ENCODE measurements around the gene TMEM187.

TMEM187 gene, protein sequence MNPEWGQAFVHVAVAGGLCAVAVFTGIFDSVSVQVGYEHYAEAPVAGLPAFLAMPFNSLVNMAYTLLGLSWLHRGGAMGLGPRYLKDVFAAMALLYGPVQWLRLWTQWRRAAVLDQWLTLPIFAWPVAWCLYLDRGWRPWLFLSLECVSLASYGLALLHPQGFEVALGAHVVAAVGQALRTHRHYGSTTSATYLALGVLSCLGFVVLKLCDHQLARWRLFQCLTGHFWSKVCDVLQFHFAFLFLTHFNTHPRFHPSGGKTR

DNA sequence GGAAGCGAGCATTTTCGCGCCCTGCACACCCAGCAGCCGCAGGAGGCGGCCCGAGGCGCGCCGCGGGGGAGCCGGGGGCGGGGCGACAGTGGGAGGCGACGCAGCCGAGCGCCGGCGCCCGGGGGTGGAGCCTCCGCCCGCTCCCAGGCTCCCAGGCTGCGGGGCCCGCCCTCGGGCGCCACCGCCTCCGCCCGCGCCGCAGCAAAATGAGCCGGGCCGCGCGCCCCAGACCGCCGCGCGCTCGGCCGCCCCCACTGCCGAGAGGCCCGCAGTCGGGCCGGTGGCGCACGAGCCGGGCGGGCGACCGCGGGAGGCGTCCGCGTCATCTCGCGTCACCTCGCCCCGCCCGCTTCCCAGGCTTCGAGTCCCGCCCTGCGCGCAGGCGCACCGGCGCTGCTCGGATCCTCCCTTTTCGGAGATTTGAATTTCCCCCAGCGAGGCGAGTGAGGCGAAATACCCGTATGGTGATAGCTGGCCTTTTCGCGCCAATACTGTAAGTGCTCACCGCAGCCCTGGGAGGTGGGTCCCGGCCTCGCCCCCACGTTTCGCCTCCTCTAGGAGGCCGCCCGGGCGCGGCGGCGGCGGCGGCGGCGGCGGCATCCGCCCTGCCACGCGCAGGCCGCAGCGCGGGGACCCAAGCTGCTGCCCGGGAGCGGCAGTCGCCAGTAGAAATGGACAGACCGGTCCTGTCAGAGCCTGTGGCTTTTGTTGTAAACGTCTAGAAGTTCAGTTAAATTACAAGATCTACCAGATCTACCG is at the start of gene TMEM187:
Gene TMEM187 (plus strand): TSS at position 387 of the 759 bp plus-strand sequence. CDS start 9,309 bp downstream, outside the sequence.
- DNase-seq: peak; percentile 76

DNA sequence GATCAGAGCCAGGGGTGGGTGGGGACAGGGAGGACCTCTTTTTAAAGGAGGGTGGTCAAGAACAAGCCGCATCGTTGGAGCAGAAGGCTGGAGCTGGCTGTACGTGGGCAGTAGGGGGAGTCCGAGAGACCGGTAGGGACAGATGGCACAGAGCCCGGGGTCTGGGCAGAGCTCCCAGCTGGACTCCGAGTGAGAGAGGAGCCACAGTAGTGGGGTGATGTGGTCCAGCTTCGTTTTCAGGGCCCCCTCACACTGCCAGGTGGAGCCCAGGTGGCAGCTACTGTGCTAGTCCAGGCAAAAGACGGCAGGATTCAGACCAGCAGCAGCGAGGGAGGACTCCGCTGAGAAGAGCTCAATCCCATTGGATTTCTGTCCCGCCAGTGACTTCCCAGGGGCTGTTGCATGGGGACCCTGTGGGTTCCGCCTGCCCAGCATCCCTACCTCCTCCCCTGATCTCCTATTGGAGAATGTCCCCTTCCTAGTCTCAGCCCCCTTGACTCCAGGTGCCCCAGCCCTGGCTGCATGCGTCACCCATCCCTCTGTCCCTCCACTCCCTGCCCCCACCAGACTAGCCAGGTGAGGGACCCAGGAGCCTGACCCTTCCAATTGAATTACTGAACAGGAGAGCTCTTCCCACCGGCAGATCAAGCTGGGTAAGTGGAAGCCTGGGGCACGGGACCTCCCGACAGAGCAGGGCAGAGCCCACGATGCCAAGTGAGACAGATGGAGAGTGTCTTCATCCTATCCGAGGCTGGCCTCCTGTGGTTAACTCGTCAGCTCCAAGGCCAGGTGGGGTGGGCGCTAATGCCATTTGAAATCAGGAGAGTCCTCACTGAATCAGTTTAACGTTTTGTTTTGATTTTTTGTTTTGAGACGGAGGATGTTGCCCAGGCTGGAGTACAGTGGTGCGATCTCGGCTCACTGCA is 49.4 kb upstream of the TMEM187 start:
- DNase-seq: no peak

DNA sequence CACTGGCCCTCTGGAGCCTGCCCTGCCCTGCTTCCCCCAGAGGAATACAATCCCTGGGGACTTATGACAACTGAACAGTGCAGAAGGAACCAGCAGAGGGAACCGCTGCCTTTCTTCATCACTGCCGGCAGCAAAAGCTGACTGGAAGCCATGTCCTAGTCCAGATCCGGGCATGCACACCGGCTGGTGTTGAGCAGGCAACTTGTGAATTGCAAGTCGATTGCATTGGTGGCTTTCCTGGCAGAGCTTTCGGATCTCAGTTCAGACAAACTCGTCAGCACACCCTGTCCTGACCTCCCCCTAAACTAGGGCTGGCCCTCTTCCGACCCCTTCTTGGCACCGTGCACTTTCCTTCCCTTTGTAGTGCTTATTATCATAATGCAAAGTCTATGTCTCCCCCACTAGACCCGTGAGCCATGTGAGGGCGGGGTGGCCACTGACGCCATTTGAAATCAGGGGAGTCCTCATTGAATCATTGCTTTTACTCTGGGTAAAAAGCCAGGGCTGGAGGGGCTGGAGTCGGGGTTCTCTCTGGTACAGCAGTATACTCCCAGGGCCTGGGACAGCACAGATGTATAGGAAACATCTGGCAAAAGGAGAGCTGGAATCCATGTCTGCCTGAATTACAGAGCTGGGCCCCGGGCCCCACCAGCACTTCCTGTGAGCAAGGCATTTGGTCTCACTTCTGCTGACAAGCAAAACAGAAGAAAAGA is 48.2 kb upstream of the TMEM187 start:
- no peak for DNase-seq

DNA sequence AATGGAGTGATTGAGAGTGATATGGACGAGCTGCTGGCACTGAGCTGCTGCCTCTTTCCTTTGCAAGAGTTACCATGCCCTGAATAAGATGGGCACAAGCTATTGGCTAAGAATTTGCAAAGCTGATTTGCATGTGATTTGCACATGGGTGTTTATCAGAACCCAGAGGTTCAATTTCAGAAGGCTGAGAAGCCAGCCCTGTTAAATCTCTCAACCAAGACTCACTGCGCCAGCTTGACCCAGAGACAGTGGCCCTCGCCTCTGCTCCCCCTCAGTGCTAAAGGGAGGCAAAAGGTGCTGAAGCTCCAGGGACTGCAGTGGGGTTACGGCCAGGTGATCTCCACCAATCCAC is 47.2 kb upstream of the TMEM187 start:
- no peak for DNase-seq

DNA sequence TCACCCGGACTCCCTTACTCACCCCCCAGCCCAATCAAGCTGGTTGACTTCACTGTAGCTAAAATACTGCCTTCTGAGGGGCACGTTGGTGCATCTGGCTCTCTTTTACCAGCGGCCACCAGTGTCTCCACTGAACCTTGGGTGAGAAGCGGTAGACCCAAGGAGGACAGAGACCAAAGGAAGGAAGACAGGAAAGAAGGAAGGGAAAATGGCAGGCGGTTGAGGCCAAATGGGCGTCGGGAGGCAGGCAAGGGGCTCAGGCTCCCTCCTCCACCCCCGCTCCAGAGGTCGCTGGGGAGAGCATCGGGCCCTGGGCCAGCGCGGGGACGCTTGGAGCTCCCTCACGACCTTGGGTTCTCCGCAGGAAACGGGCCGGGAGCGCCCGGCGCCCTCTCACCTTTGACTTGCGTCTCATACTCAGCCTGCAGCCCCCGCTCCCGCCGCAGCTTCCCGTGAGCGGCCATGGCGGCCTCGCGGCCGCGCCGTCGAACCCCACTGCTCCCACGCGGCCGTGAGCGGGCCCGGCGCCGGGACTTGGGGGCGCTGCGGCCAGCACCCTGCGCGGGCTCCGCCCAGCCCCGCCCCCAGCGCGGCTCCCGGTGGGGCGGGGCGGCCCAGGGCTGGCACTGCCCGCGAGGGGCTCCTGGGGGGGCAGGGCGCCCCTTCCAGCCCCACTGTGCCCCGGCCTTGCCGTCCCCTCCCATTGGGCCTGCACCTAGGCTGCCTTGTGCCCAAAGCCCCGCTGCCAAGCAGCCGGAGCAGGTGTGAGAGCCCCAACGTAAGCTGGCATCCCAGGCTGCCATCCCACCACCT is 46.6 kb upstream of the TMEM187 start, which contains the start of gene ARHGAP4:
Gene ARHGAP4 (minus strand): TSS at position 526 of the 813 bp plus-strand sequence. CDS start 62 bp downstream, at position 464.
- no peak for DNase-seq

DNA sequence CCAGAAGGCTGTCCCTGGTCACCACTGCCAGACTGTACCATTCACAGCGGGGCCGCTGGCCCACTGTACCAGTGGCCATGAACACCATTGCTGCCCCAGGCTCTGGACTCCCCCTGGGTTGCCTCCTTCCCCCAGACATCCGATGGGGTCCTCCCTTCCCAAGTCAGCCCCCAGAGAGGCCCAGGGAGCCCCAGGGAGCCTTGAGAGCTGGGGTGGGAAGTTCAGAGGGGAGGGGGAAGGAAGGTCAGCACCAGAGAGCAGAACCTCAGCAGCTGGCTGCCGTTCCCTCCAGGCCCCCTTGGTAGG is 46.0 kb upstream of the TMEM187 start:
- no peak for DNase-seq

DNA sequence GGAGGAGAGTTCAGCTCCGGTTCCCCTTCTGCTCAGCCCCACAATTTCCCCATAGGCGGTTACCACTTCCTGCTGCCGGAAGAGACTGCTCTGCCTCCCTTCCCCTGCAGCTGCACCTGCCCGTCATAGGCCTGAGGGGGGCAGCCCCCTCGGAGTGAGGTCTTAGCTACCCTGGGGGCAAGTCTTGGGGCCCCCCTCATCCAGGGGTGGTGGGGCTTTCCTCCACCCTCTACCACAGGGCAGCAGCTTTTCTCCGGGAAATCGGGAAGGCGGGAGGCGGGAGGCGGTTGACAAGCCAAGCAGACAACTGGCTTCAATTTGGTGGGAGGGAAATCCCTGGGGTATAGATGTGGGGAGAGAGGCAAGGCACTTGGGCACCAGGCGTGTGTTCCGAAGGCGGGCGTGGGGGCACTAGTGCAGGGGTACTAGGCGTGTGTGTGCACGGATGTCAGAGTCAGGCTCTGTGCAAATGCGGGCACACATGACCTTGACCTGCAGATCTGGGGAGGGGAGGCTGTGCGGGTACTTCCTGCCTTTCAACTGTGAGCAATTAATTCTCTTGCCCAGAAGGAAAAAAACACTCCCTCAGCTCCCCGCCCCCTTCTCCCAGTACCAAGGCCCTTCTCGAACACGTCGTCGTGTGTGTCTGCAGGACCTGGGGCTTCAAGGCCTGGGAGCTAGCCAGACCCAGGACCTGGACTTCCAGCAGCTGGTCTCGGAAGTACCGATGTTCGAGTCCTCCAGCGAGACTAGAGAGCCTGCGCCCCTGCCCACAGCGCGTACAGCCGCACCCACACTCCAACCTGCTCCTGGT is 45.5 kb upstream of the TMEM187 start:
- peak; percentile 71 for DNase-seq

DNA sequence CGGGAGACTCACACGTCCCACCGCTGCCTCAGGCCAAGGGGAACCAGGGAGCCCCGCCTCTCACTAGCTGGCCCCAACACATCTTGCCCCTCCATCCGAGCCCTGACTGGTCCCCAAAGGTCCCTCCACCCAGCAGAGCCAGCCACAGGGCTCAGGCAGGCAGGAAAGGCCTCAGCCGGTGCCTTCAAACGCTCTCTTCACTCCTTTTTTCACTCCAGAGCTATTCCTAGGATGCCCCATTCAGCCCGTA is 45.0 kb upstream of the TMEM187 start:
- DNase-seq: no peak

DNA sequence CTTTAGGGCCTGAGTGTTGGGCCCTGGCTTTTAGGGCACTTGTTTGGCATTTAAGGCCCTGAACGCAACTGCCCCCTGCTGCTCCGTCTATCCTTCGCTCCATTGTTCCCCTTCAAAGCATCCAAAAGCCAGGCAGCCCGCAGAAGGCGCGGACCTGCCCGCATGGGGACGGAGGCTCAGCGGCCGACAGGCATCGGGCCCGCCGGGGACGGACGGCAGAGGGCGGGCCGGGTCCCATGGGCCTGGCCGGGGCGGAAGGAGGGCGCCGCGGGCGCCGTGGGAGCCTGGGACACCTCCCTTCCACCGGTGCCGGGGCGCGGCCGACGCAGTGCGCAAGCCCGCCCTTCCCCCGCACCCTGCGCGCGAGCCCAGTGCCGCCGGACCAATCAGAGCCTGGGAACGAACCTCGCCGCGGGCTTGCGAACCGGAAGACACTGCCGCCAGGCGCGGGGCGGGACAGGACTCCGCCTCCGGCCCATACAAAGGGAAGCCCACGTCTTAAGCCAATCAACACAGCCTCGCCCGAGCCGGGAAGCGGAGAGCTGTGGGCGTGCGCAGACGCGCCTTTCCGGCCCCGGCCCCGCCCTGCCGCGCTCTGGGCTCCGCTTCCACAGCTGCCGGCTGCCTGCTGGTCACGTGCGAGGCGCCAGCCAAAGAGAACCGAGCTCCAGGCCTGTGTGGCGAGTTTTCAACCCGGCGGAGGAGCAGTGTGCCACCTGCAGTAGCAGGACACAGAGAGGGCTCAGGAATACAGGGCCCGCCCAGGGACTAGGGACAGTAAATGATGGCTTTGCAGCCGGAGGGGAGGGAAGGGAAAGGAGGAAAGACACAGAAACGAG is 44.4 kb upstream of the TMEM187 start:
- DNase-seq: peak; percentile 91

DNA sequence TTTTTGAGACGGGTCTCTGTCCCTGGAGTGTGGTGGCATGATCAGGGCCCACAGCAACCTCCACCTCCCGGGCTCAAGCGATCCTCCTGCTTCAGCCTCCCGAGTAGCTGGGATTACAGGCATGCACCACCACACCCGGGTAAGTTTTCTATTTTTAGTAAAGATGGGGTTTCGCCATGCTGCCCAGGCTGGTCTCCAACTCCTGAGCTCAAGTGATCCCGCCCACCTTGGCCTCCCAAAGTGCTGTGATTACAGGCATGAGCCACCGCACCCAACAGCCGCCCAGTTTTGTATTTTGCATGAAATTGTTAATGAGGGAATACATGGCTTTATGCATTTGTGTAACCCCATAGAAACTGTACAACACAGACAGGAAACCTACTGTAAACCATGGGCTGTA is 43.7 kb upstream of the TMEM187 start:
- no peak for DNase-seq

DNA sequence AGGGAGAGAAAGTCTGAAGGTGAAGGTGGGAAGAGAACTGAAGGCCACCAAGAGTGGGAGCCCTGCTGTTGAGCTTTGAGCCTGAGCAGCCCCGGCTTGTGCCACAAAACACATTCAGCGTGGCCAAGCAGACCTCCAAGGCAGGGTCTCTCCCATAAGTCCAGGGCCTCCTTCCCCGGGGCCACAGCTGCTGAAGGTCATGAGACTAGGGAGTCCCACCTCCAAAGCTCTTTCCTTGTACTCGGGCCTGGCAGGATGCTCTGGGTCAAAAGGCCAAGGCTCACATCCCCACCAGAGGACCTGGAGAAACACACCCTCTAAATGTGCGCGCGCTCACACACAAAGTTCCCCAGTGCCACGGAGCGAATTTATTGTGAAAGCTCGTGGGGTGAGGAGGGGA is 43.0 kb upstream of the TMEM187 start:
- no peak for DNase-seq

DNA sequence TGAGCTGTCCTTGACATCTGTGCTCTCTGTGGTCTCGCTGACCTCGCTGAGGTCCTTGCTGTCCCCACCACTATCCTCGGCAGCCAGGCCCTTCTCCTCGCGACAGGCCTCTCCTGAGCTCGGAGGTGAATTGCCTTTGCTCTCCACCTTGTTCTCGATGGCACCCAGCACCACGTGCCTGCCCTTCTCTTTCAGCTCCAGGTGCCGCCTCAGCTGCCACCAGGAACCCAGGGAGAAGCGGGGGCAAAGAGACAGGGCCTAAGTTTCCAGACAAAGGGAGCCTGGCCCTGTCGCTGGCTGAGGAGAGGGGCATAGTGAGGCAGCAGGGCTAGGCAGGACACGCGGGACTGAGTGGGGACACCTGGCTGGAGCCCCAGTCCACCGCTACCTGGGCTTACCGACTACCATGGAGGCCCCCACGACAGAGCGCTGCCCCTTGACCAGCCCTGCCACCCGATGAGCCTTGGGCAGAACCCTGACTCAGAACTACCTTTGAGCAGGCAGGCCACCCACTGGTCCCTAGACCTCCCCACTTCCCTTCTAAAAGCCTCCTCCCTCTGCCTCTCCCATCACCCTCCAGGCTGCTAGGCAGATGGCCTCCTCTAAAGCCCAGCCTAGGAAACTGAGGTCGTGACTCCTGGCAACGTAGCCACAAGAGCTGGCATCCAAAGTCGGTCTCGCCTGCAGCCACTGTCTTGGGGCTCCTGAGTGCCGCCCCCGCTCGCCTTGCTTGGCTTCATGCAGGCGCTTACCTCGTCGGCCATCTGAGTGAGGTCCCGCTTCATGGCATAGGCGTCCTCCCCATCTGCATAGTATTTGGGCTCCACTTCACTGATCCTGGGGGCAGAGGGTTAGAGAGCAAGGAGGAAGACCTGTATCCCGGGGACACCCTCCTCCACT is 42.3 kb upstream of the TMEM187 start:
- DNase-seq: no peak

DNA sequence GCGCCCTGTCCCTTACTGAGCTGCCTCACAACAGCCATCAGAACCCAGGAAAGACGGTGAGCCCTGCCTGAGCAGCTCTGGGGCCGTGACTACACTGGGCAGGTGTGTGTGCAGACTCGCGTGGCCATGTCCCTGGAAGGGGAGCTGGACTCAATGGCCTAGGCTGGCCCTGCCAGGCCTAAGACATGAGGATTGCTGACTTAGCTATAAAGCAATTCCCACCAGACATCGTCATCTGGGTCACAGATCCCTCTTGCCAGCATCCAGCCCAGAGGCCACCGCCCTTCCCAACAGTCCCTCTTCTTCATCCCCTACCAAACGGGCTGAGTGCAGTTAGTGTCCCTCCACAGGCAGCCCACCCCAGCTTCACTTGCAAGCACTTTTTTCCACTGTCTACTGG is 41.4 kb upstream of the TMEM187 start:
- DNase-seq: no peak

DNA sequence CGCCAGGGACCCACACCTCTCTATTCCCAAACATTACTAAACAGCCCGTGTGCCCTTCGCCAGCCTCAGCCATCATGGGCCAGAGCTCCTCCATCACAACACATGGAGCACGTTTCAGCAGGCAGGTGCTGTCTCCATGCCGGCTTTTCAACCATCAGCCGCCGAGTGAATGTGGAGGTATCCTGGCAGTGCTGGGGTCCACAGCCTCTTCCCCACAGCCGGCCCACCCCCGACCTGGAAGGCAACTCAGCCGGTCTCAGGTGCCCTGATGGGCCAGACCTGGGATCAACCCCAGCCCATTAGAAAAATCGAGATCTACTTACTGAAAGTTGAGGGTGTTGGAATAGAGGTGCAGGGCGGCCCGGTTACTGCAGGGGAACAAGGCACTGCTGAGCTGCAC is 40.8 kb upstream of the TMEM187 start:
- no peak for DNase-seq

DNA sequence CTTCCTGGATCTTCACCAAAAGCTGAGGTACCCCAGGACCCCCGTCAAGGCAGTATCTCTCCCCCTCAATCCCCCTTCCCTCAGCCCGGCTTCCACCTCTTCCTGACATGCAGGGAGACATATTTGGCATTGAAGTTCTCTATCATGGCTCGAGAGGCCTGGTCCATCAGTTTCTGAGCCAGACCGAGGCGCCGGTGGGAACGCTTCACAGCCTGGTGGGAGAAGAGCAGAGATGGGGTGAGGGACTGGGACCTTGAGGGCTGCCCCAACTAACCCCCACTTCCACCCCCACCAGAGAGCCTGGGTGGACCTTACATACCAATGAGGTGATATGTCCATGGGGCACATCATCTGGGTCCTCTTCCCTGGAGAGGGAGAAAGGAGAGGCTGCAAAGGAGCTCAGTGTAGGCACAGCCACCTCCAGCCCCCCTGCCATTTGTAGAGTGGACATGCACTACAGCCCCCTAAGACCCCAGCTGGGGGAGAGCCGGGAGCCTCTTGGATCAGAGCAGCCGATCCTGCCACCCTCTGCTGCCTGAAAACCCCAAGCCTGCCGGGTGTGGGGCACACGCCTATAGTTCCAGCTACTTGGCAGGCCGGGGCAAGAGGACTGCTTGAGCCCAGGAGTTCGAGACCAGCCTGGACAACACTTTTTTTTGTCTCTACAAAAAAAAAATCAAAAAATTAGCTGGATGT is 40.2 kb upstream of the TMEM187 start:
- no peak for DNase-seq

DNA sequence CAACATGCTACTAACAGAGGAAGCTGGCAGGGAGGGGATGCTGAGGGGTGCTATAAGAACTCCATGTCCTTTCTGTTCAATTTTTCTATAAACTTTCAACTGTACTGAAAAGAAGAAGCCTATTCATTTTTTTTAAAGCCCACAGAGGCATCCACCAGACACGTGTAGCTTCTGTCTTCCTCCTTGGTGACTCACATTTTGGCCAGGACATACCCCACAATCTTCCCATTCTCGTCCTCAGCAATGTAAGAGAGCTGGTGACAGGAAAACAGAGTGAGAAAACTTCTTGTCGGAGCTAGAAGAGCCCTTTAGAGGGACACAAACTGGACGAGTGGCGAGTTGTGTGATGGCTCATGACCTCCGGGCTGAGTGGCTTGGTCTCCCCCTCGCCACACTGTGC is 38.8 kb upstream of the TMEM187 start:
- no peak for DNase-seq

DNA sequence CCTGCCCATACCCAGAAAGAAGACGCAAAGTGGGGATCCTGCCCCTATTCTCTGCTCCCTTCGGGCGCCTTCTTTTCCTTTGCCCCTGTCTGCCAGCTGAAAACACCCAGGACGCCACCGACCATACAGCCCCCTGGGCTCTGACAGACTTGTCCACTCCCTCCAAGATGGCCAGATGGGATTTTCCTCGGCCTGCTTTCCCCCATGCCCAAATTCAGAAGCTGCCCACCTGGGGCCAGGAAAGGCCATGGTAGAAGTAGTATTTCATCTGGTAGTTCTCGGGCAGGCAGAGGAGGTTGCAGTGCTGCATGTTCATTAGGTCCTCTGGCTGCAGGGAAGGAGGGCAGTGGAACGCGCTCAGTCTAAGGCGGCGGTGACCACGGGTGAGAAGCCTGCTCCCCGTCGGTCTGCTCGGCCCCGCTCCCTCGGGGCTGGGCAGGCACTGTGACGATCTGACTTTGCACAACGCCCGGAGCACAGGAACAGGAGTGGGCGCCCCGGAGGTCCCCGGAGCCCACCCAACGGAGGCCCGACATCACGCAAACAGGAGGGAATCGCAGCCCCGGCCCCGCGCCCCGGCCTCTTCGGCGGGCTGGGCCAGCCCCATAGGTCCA is 38.3 kb upstream of the TMEM187 start:
- no peak for DNase-seq

DNA sequence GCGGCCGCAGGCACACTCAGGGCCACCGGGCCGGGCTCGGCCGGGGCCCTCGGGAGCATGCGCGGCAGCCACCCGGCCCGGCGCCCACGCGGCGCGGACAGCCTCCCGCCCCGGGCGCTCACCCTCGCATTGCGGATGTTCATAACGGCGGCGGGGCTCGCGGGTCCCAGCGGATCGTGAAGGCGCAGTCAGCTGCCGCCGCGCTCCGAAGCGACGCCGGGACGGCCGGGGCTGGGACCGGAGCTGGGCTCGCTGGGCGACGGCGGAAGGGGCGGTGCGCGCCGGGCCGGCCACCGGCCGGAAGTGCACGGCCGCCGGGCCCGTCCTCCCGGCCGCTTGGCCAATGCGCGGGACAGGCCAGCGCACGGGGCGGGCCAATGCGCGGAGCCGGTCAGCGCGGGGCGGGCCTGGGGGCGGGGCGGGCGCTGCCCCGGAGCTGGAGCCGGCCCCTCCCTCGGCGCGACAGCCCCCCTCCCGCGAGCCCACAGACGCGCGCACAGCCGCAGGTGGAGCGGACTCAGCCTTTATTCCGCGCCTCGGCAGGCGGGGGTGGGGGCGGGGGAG is 37.7 kb upstream of the TMEM187 start, which contains the start of gene NAA10:
Gene NAA10 (minus strand): TSS at position 276 of the 564 bp plus-strand sequence. CDS start 133 bp downstream, at position 143.
- peak; percentile 37 for DNase-seq
